Measurements from ENCODE around the gene COL6A1. TPM values are rescaled to one million over a fixed set of nuclear protein-coding genes. Genes with fewer than 3 reads are reported as not detected.

COL6A1 gene
- polyA plus RNA-seq, 1 donor from 2014 or later: 29.4 TPM

- H4K20me1 ChIP-seq (ENCODE audit: insufficient read depth): no peaks in the 10 kb centered on the region
- H3K4me3 ChIP-seq (ENCODE audit: low read length): no peak overlapping the region
- H3F3A ChIP-seq (ENCODE audit: insufficient read depth, low read length, poor library complexity, severe bottlenecking): no peaks in the 10 kb centered on the region
- H2AFZ ChIP-seq (ENCODE audit: low read depth, low read length): no peak overlapping the region
- H3K36me3 ChIP-seq (ENCODE audit: insufficient read depth, low read length): no peaks in the 10 kb centered on the region
- no peaks in the 10 kb centered on the region for H3K9me2 ChIP-seq (ENCODE audit: insufficient read depth, low read length)
- H3K9me3 ChIP-seq (ENCODE audit: low read length): no peaks in the 10 kb centered on the region
- no peaks in the 10 kb centered on the region for H3K79me2 ChIP-seq (replicated peaks; ENCODE audit: insufficient read depth, low read length)
- H3K9ac ChIP-seq (ENCODE audit: low read length): no peak overlapping the region
- no peaks in the 10 kb centered on the region for H3K27me3 ChIP-seq (ENCODE audit: insufficient read depth, low read depth, low read length)
- TF ChIP-seq REST (IDR thresholded peaks at IDR 0.05; ENCODE audit: borderline replicate concordance) (no peak), CTCF (IDR thresholded peaks at IDR 0.05; ENCODE audit: poor library complexity, severe bottlenecking) (no peak), SMC3 (conservative IDR thresholded peaks at IDR 0.05; ENCODE audit: poor library complexity) (no peak), RAD21 (conservative IDR thresholded peaks at IDR 0.05) (no peak), EZH2 (IDR thresholded peaks at IDR 0.05; ENCODE audit: borderline replicate concordance, insufficient read depth, low read length, poor library complexity, severe bottlenecking) (no peak), POLR2AphosphoS5 (IDR thresholded peaks at IDR 0.05) (no peak), TAF1 (IDR thresholded peaks at IDR 0.05; ENCODE audit: low read depth) (no peak)
- H3K27ac ChIP-seq (ENCODE audit: low read length): no peak overlapping the region
- H3K4me2 ChIP-seq (ENCODE audit: low read length): no peak overlapping the region
Observed at GRCh38 chr21:45991606-45992300, 10.2 kb downstream of the COL6A1 start.

DNA sequence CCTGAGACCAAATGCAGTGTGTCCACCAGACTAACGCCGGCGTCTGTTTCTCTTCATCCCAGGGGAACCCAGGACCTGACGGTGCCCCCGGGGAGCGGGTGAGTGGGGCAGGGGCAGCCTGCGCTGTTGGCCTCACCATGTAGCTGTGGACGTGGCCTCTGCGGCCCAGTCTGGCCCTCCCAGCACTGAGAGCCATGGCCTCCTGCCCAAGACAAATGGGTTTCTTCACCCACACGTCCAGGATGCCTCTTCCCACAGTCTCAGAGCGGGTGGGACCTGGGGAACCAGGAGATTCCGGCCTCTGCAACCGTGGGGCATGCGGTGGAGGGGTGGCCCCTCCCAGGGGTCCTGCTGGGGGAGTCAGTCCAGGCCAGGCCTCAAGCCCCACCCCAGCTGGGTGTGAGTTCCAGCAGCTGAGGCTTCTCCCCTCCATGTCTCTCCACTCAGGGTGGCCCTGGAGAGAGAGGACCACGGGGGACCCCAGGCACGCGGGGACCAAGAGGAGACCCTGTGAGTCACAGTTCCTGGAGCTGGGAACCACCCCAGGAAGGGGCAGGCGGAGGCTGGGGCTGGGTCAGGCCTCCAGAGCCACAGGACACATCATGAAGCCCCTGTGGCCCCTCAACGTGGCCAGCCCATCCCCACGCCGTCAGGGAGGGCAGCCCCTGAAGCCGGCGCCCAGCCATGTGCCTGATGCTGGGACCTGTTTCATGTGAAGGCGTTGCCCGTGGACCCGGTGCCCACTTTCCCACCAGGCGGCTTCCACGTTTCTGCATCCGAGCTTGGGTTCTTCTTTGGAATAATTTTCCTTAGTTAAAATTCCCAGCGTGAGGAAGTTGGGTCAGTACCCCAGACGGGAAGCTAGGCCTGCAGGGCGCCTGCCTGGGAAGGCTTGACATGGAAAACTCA, 11.0 kb downstream of the COL6A1 start:
- H4K20me1 ChIP-seq (ENCODE audit: insufficient read depth): no peaks in the 10 kb centered on the region
- H2AFZ ChIP-seq (ENCODE audit: low read depth, low read length): no peak overlapping the region
- no peaks in the 10 kb centered on the region for H3K36me3 ChIP-seq (ENCODE audit: insufficient read depth, low read length)
- H3K4me3 ChIP-seq (ENCODE audit: low read length): no peak overlapping the region
- no peak overlapping the region for H3K27ac ChIP-seq (ENCODE audit: low read length)
- no peaks in the 10 kb centered on the region for H3K9me2 ChIP-seq (ENCODE audit: insufficient read depth, low read length)
- no peaks in the 10 kb centered on the region for H3F3A ChIP-seq (ENCODE audit: insufficient read depth, low read length, poor library complexity, severe bottlenecking)
- H3K9ac ChIP-seq (ENCODE audit: low read length): no peak overlapping the region
- H3K79me2 ChIP-seq (replicated peaks; ENCODE audit: insufficient read depth, low read length): no peaks in the 10 kb centered on the region
- H3K4me2 ChIP-seq (ENCODE audit: low read length): no peak overlapping the region
- H3K27me3 ChIP-seq (ENCODE audit: insufficient read depth, low read depth, low read length): no peaks in the 10 kb centered on the region
- no peak for TF ChIP-seq CTCF (IDR thresholded peaks at IDR 0.05; ENCODE audit: poor library complexity, severe bottlenecking)
- TF ChIP-seq RAD21 (conservative IDR thresholded peaks at IDR 0.05): no peak
- no peak for TF ChIP-seq EZH2 (IDR thresholded peaks at IDR 0.05; ENCODE audit: borderline replicate concordance, insufficient read depth, low read length, poor library complexity, severe bottlenecking)
- no peaks in the 10 kb centered on the region for H3K9me3 ChIP-seq (ENCODE audit: low read length)

Data from neural cell (in vitro differentiated cells).